Measurements from ENCODE around the gene CNTNAP5. TPM values are rescaled to one million over a fixed set of nuclear protein-coding genes. Genes with fewer than 3 reads are reported as not detected.

The CNTNAP5 gene
- total RNA-seq, 1 experiment from 2014 or later = not detected

DNA sequence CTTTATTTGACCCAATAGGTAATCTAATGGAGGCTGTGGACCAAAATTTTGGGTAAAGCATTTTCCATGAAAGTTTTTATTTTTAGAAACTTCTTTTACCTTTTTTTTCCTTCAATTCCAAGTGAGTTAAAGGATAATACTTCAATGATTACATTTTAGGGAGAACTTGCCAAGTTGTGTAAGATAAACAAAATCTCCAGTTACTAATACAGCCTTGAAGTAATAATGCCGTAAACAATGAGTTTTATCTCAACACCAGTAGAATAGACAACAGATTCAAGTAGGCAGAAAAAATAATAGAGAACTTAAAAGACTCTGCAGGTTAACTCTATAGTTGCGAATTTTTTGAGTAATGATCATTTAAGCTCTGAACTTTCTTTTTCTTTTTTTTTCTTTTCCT is 807.4 kb downstream of the CNTNAP5 start:
- H3K9me3 ChIP-seq (ENCODE audit: control insufficient read depth, insufficient read depth, low read depth, low read length) = peaks cover 17% of the 10 kb centered on the region; the same call in 1 of the 2 replicates
- no peaks in the 10 kb centered on the region for H3K4me1 ChIP-seq (ENCODE audit: control insufficient read depth, insufficient read depth, low read length)
- no peaks in the 10 kb centered on the region for H3K36me3 ChIP-seq (ENCODE audit: control insufficient read depth, insufficient read depth, low read length)
- no TSS peak for BruUV-seq (replicated peaks)
- DNase-seq (ENCODE audit: low read depth, low spot score) = no peak
- H3K4me3 ChIP-seq (ENCODE audit: low read depth in 2 of 2, low read length in 2 of 2) = no peak overlapping the region
- TF ChIP-seq, protein P1, sequence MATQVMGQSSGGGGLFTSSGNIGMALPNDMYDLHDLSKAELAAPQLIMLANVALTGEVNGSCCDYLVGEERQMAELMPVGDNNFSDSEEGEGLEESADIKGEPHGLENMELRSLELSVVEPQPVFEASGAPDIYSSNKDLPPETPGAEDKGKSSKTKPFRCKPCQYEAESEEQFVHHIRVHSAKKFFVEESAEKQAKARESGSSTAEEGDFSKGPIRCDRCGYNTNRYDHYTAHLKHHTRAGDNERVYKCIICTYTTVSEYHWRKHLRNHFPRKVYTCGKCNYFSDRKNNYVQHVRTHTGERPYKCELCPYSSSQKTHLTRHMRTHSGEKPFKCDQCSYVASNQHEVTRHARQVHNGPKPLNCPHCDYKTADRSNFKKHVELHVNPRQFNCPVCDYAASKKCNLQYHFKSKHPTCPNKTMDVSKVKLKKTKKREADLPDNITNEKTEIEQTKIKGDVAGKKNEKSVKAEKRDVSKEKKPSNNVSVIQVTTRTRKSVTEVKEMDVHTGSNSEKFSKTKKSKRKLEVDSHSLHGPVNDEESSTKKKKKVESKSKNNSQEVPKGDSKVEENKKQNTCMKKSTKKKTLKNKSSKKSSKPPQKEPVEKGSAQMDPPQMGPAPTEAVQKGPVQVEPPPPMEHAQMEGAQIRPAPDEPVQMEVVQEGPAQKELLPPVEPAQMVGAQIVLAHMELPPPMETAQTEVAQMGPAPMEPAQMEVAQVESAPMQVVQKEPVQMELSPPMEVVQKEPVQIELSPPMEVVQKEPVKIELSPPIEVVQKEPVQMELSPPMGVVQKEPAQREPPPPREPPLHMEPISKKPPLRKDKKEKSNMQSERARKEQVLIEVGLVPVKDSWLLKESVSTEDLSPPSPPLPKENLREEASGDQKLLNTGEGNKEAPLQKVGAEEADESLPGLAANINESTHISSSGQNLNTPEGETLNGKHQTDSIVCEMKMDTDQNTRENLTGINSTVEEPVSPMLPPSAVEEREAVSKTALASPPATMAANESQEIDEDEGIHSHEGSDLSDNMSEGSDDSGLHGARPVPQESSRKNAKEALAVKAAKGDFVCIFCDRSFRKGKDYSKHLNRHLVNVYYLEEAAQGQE (IDR thresholded peaks at IDR 0.05; ENCODE audit: insufficient read depth in 1 of 2, low read depth in 2 of 2, low read length in 1 of 2) = no peak
- TF ChIP-seq, protein P2, sequence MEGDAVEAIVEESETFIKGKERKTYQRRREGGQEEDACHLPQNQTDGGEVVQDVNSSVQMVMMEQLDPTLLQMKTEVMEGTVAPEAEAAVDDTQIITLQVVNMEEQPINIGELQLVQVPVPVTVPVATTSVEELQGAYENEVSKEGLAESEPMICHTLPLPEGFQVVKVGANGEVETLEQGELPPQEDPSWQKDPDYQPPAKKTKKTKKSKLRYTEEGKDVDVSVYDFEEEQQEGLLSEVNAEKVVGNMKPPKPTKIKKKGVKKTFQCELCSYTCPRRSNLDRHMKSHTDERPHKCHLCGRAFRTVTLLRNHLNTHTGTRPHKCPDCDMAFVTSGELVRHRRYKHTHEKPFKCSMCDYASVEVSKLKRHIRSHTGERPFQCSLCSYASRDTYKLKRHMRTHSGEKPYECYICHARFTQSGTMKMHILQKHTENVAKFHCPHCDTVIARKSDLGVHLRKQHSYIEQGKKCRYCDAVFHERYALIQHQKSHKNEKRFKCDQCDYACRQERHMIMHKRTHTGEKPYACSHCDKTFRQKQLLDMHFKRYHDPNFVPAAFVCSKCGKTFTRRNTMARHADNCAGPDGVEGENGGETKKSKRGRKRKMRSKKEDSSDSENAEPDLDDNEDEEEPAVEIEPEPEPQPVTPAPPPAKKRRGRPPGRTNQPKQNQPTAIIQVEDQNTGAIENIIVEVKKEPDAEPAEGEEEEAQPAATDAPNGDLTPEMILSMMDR (IDR thresholded peaks at IDR 0.05) = no peak
- TF ChIP-seq POLR2AphosphoS5 (IDR thresholded peaks at IDR 0.05; ENCODE audit: low read depth, low read length) (no peak), TCF7L2 (IDR thresholded peaks at IDR 0.05; ENCODE audit: low read depth, low read length) (no peak), SIN3A (IDR thresholded peaks at IDR 0.05; ENCODE audit: borderline replicate concordance, insufficient read depth, low read depth, low read length) (no peak)
- no peak overlapping the region for H3K27ac ChIP-seq (ENCODE audit: low read length)
- CTCF ChIA-PET = no interaction called here
- POLR2A ChIA-PET = no interaction called here
- no peaks in the 10 kb centered on the region for H3K27me3 ChIP-seq (ENCODE audit: control insufficient read depth, insufficient read depth, low read length)
- in situ Hi-C loops (cut with HindIII; ENCODE audit: low pct_unique_long_range_greater_than_20kb, low sequenced_read_pairs) (no loop called here), intact Hi-C loops (cut with micrococcal nuclease; ENCODE audit: unreplicated experiment) (no loop called here)
- no peak for ATAC-seq

DNA sequence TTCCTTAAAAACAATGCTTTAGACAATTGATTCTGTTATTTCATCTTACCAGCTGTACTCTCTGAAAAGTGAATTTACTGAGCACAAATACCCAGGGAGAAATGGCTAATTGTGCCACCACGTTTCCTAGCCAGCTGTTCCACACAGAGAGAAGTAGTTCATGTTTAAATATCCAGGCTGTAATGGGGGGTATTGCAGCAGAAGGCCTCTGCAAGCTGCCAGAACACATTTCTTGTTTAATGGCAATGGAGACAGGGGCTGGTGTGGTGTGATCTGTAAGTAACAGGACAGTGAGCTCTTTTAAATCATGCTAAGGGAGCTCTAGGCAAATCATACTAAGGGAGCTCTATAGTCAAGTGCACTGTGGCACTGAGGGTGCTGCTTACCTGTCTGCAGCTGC is 809.2 kb downstream of the CNTNAP5 start:
- Histone ChIP-seq H3K4me1 (ENCODE audit: control insufficient read depth, insufficient read depth, low read length) (no peaks in the 10 kb centered on the region), H3K27ac (ENCODE audit: low read length) (no peak overlapping the region), H3K4me3 (ENCODE audit: low read depth in 2 of 2, low read length in 2 of 2) (no peak overlapping the region), H3K36me3 (ENCODE audit: control insufficient read depth, insufficient read depth, low read length) (no peaks in the 10 kb centered on the region), H3K27me3 (ENCODE audit: control insufficient read depth, insufficient read depth, low read length) (no peaks in the 10 kb centered on the region), H3K9me3 (ENCODE audit: control insufficient read depth, insufficient read depth, low read depth, low read length) (peaks cover 17% of the 10 kb centered on the region; the same call in 1 of the 2 replicates)
- ATAC-seq = no peak
- CTCF ChIA-PET = no interaction called here
- DNase-seq (ENCODE audit: low read depth, low spot score) = no peak
- BruUV-seq (replicated peaks) = no TSS peak
- no peak for TF ChIP-seq TCF7L2 (IDR thresholded peaks at IDR 0.05; ENCODE audit: low read depth, low read length)
- POLR2A ChIA-PET = no interaction called here
- intact Hi-C loops (cut with micrococcal nuclease; ENCODE audit: unreplicated experiment) (no loop called here), in situ Hi-C loops (cut with HindIII; ENCODE audit: low pct_unique_long_range_greater_than_20kb, low sequenced_read_pairs) (no loop called here)

DNA sequence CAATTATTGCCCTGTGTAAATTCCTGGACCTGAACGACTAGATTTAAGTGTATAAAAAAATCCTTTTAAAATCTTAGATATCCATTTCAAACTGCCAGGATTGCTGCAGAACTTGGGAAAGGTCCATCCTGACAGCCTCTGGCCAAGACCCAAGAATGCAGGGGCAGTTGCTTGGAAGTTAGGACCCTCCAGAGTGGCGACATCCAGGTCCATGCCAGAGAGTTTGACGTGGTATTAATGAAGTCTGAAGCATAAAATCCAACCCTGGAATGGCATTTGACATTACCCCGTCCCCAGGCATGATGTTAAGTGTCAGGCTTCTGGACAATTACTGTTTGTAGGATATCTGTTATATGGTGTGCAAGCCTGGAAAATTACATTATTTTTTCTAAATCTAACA is 810.2 kb downstream of the CNTNAP5 start:
- POLR2A ChIA-PET = no interaction called here
- in situ Hi-C loops (cut with HindIII; ENCODE audit: low pct_unique_long_range_greater_than_20kb, low sequenced_read_pairs) (no loop called here), intact Hi-C loops (cut with micrococcal nuclease; ENCODE audit: unreplicated experiment) (no loop called here)
- no TSS peak for BruUV-seq (replicated peaks)
- Histone ChIP-seq H3K4me3 (ENCODE audit: low read depth in 2 of 2, low read length in 2 of 2) (no peak overlapping the region), H3K9me3 (ENCODE audit: control insufficient read depth, insufficient read depth, low read depth, low read length) (peaks cover 14% of the 10 kb centered on the region; the same call in 1 of the 2 replicates), H3K27ac (ENCODE audit: low read length) (no peak overlapping the region), H3K27me3 (ENCODE audit: control insufficient read depth, insufficient read depth, low read length) (no peaks in the 10 kb centered on the region), H3K36me3 (ENCODE audit: control insufficient read depth, insufficient read depth, low read length) (no peaks in the 10 kb centered on the region), H3K4me1 (ENCODE audit: control insufficient read depth, insufficient read depth, low read length) (no peaks in the 10 kb centered on the region)
- ATAC-seq (no peak), DNase-seq (ENCODE audit: low read depth, low spot score) (no peak)
- no peak for TF ChIP-seq TCF7L2 (IDR thresholded peaks at IDR 0.05; ENCODE audit: low read depth, low read length)
- CTCF ChIA-PET = no interaction called here
